Measurements from ENCODE around the gene OSBPL3. TPM values are rescaled to one million over a fixed set of nuclear protein-coding genes. Genes with fewer than 3 reads are reported as not detected.

Gene OSBPL3
- polyA plus RNA-seq, 1 donor from 2014 or later: 0.26 TPM

- H2AFZ ChIP-seq (ENCODE audit: low read depth, low read length): no peak overlapping the region
- H3K27ac ChIP-seq (ENCODE audit: low read length): no peak overlapping the region
- no peaks in the 10 kb centered on the region for H3F3A ChIP-seq (ENCODE audit: insufficient read depth, low read length, poor library complexity, severe bottlenecking)
- no peak overlapping the region for H3K4me3 ChIP-seq (ENCODE audit: low read length)
- H3K36me3 ChIP-seq (ENCODE audit: insufficient read depth, low read length): no peaks in the 10 kb centered on the region
- no peak overlapping the region for H3K9ac ChIP-seq (ENCODE audit: low read length)
- H3K79me2 ChIP-seq (replicated peaks; ENCODE audit: insufficient read depth, low read length): no peaks in the 10 kb centered on the region
- H3K9me2 ChIP-seq (ENCODE audit: insufficient read depth, low read length): no peaks in the 10 kb centered on the region
- no peaks in the 10 kb centered on the region for H3K27me3 ChIP-seq (ENCODE audit: insufficient read depth, low read depth, low read length)
- H3K4me2 ChIP-seq (ENCODE audit: low read length): no peak overlapping the region
- TF ChIP-seq MXI1 (conservative IDR thresholded peaks at IDR 0.05; ENCODE audit: poor library complexity, severe bottlenecking) (no peak), TAF1 (IDR thresholded peaks at IDR 0.05; ENCODE audit: low read depth) (no peak), CTCF (IDR thresholded peaks at IDR 0.05; ENCODE audit: poor library complexity, severe bottlenecking) (no peak), POLR2AphosphoS5 (IDR thresholded peaks at IDR 0.05) (no peak), EZH2 (IDR thresholded peaks at IDR 0.05; ENCODE audit: borderline replicate concordance, insufficient read depth, low read length, poor library complexity, severe bottlenecking) (no peak), EP300 (conservative IDR thresholded peaks at IDR 0.05; ENCODE audit: poor library complexity, severe bottlenecking) (no peak), RAD21 (conservative IDR thresholded peaks at IDR 0.05) (no peak), SMC3 (conservative IDR thresholded peaks at IDR 0.05; ENCODE audit: poor library complexity) (no peak), REST (IDR thresholded peaks at IDR 0.05; ENCODE audit: borderline replicate concordance) (no peak)
- no peaks in the 10 kb centered on the region for H4K20me1 ChIP-seq (ENCODE audit: insufficient read depth)
- no peaks in the 10 kb centered on the region for H3K9me3 ChIP-seq (ENCODE audit: low read length)
Observed at GRCh38 chr7:24754906-24755506, 225.0 kb downstream of the OSBPL3 start.

- no peaks in the 10 kb centered on the region for H3K9me3 ChIP-seq (ENCODE audit: low read length)
- no peaks in the 10 kb centered on the region for H3K9me2 ChIP-seq (ENCODE audit: insufficient read depth, low read length)
- H3K4me3 ChIP-seq (ENCODE audit: low read length): no peak overlapping the region
- no peak overlapping the region for H3K4me2 ChIP-seq (ENCODE audit: low read length)
- H3K79me2 ChIP-seq (replicated peaks; ENCODE audit: insufficient read depth, low read length): no peaks in the 10 kb centered on the region
- H3K9ac ChIP-seq (ENCODE audit: low read length): no peak overlapping the region
- H2AFZ ChIP-seq (ENCODE audit: low read depth, low read length): no peak overlapping the region
- H3K36me3 ChIP-seq (ENCODE audit: insufficient read depth, low read length): no peaks in the 10 kb centered on the region
- H3K27me3 ChIP-seq (ENCODE audit: insufficient read depth, low read depth, low read length): no peaks in the 10 kb centered on the region
- TF ChIP-seq RAD21 (conservative IDR thresholded peaks at IDR 0.05) (no peak), POLR2AphosphoS5 (IDR thresholded peaks at IDR 0.05) (no peak), MXI1 (conservative IDR thresholded peaks at IDR 0.05; ENCODE audit: poor library complexity, severe bottlenecking) (no peak), EP300 (conservative IDR thresholded peaks at IDR 0.05; ENCODE audit: poor library complexity, severe bottlenecking) (no peak), REST (IDR thresholded peaks at IDR 0.05; ENCODE audit: borderline replicate concordance) (no peak), SMC3 (conservative IDR thresholded peaks at IDR 0.05; ENCODE audit: poor library complexity) (no peak), TAF1 (IDR thresholded peaks at IDR 0.05; ENCODE audit: low read depth) (no peak), EZH2 (IDR thresholded peaks at IDR 0.05; ENCODE audit: borderline replicate concordance, insufficient read depth, low read length, poor library complexity, severe bottlenecking) (no peak)
- peak overlapping the region; percentile 15 for H3K27ac ChIP-seq (ENCODE audit: low read length)
- H3F3A ChIP-seq (ENCODE audit: insufficient read depth, low read length, poor library complexity, severe bottlenecking): no peaks in the 10 kb centered on the region
- no peaks in the 10 kb centered on the region for H4K20me1 ChIP-seq (ENCODE audit: insufficient read depth)
Observed at GRCh38 chr7:24752073-24752800, 227.7 kb downstream of the OSBPL3 start.

Data from neural cell (in vitro differentiated cells).